ENCODE data around the gene SPTBN2.

The SPTBN2 gene

DNA sequence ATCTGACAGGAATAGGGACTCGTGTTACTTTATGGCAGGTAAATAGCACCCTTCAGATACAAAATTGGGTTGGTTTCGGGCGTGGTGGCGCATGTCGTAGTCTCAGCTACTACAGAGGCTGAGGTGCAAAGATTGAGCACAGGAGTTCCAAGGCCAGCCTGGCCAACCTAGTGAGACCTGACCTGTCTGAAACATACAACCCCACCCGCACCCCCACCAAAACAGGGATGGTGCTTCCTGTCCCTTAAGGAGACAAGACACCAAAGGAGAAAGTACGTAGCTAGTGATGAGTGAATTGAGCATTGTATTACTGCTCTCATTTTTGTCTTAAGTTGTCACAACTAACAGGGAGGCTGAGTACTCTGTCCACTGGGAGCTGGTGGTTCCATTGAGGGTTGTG, 76.4 kb downstream of the SPTBN2 start:
- TF ChIP-seq, protein P1, sequence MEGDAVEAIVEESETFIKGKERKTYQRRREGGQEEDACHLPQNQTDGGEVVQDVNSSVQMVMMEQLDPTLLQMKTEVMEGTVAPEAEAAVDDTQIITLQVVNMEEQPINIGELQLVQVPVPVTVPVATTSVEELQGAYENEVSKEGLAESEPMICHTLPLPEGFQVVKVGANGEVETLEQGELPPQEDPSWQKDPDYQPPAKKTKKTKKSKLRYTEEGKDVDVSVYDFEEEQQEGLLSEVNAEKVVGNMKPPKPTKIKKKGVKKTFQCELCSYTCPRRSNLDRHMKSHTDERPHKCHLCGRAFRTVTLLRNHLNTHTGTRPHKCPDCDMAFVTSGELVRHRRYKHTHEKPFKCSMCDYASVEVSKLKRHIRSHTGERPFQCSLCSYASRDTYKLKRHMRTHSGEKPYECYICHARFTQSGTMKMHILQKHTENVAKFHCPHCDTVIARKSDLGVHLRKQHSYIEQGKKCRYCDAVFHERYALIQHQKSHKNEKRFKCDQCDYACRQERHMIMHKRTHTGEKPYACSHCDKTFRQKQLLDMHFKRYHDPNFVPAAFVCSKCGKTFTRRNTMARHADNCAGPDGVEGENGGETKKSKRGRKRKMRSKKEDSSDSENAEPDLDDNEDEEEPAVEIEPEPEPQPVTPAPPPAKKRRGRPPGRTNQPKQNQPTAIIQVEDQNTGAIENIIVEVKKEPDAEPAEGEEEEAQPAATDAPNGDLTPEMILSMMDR (conservative IDR thresholded peaks at IDR 0.05; ENCODE audit: low read depth, low read length): no peak
- Histone ChIP-seq H3K4me1 (ENCODE audit: low read depth, poor library complexity, severe bottlenecking) (no peaks in the 10 kb centered on the region), H3K36me3 (ENCODE audit: insufficient read depth) (no peaks in the 10 kb centered on the region), H3K79me2 (ENCODE audit: insufficient read depth, low read depth) (peaks cover 28% of the 10 kb centered on the region; the same call in 1 of the 2 replicates), H3K4me3 (IDR thresholded peaks at IDR 0.05; ENCODE audit: insufficient read depth, low read depth, low read length) (no peak overlapping the region), H3K27me3 (ENCODE audit: insufficient read depth, low read depth) (no peaks in the 10 kb centered on the region), H2AFZ (ENCODE audit: low read depth) (no peak overlapping the region), H3K27ac (no peak overlapping the region), H3K4me2 (no peak overlapping the region), H4K20me1 (ENCODE audit: insufficient read depth) (no peaks in the 10 kb centered on the region), H3K9ac (no peak overlapping the region)

DNA sequence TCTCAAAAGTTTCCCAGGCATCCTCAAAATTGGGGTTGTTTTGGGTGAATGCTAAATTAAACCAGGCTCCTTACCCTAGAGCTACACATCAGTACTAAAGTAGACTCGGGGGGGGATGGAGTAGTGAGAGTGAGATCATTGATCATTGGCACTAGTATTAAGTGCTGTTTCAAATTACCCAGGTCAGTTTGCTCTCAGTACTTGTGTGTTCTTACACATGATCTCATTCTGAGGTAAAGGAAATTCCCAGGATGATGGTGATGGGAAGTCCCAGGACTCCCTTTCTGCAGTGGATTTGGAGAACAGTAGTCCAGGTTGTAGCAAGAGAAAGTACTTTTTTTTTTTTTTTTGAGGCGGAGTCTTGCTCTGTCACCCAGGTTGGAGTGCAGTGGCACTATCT, 78.0 kb downstream of the SPTBN2 start:
- Histone ChIP-seq H3K27me3 (ENCODE audit: insufficient read depth, low read depth) (no peaks in the 10 kb centered on the region), H3K4me2 (no peak overlapping the region), H3K27ac (no peak overlapping the region), H3K79me2 (ENCODE audit: insufficient read depth, low read depth) (peaks cover 38% of the 10 kb centered on the region), H3K36me3 (ENCODE audit: insufficient read depth) (peaks cover 3% of the 10 kb centered on the region; the same call in 1 of the 2 replicates), H3K4me1 (ENCODE audit: low read depth, poor library complexity, severe bottlenecking) (no peaks in the 10 kb centered on the region), H4K20me1 (ENCODE audit: insufficient read depth) (0 out of 2 replicates have a peak, but pooled peaks cover 8% of the 10 kb centered on the region), H3K9ac (no peak overlapping the region), H2AFZ (ENCODE audit: low read depth) (no peak overlapping the region), H3K4me3 (IDR thresholded peaks at IDR 0.05; ENCODE audit: insufficient read depth, low read depth, low read length) (no peak overlapping the region)
- TF ChIP-seq, protein P1 (conservative IDR thresholded peaks at IDR 0.05; ENCODE audit: low read depth, low read length): no peak

DNA sequence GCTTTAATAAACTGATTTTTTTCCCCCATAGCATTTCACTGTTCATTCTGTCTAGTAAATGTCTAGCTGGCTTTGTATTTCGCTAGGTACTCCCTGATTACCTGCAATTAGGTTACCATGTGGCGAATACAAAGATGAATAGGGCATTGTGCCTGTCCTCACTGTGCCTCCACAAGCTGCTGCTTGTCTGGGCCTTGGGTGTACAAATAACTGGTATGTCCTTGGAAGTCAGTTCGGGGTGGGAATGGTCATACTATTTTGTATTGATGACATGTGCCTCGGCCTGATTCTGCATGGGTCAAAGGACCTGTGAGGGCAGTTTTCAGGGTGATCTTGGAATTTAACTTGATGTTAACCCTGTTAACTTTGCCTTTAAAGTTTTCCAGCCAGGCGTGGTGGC, 79.1 kb downstream of the SPTBN2 start:
- TF ChIP-seq, protein P1 (conservative IDR thresholded peaks at IDR 0.05; ENCODE audit: low read depth, low read length): no peak
- Histone ChIP-seq H3K79me2 (ENCODE audit: insufficient read depth, low read depth) (peaks cover 50% of the 10 kb centered on the region), H3K27ac (no peak overlapping the region)

DNA sequence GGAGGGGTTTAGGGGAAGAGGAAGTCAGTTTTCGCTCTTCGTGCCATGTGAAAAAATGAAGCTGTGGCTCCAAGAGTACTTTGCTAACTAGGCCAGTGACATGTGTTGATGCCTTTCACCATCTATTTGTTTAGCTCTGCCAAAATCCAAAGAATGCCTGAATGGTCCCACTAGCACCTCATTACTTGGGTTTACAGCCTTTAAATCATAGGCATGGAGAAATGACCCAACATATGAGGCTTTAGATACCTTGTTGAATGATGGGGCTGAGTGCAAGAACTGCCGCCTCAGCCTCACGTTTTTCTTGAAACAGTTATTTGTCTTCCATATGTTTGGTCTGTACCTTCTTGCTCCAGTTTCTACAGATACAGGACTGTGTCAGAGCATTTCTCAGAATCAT, 82.2 kb downstream of the SPTBN2 start:
- no peak overlapping the region for H2AFZ ChIP-seq (ENCODE audit: low read depth)
- no peak overlapping the region for H3K4me3 ChIP-seq (IDR thresholded peaks at IDR 0.05; ENCODE audit: insufficient read depth, low read depth, low read length)
- peaks cover 80% of the 10 kb centered on the region for H3K79me2 ChIP-seq (ENCODE audit: insufficient read depth, low read depth)
- no peak overlapping the region for H3K4me2 ChIP-seq
- H4K20me1 ChIP-seq (ENCODE audit: insufficient read depth): peaks cover 41% of the 10 kb centered on the region
- peaks cover 31% of the 10 kb centered on the region; the same call in 1 of the 2 replicates for H3K36me3 ChIP-seq (ENCODE audit: insufficient read depth)
- no peak overlapping the region for H3K27ac ChIP-seq
- TF ChIP-seq, protein P1 (conservative IDR thresholded peaks at IDR 0.05; ENCODE audit: low read depth, low read length): no peak
- H3K4me1 ChIP-seq (ENCODE audit: low read depth, poor library complexity, severe bottlenecking): peaks cover 20% of the 10 kb centered on the region
- no peak overlapping the region for H3K9ac ChIP-seq
- H3K27me3 ChIP-seq (ENCODE audit: insufficient read depth, low read depth): no peaks in the 10 kb centered on the region

More for the DNA sequence above, 79.1 kb downstream of the SPTBN2 start:
- no peak overlapping the region for H3K4me2 ChIP-seq
- peaks cover 10% of the 10 kb centered on the region; the same call in 1 of the 2 replicates for H3K36me3 ChIP-seq (ENCODE audit: insufficient read depth)
- H3K4me3 ChIP-seq (IDR thresholded peaks at IDR 0.05; ENCODE audit: insufficient read depth, low read depth, low read length): no peak overlapping the region
- H2AFZ ChIP-seq (ENCODE audit: low read depth): no peak overlapping the region
- H3K27me3 ChIP-seq (ENCODE audit: insufficient read depth, low read depth): no peaks in the 10 kb centered on the region
- peaks cover 4% of the 10 kb centered on the region for H3K4me1 ChIP-seq (ENCODE audit: low read depth, poor library complexity, severe bottlenecking)
- H3K9ac ChIP-seq: no peak overlapping the region
- peaks cover 16% of the 10 kb centered on the region; the same call in 1 of the 2 replicates for H4K20me1 ChIP-seq (ENCODE audit: insufficient read depth)
